Testis (tissue), 2 donors: ENCODE measurements around the gene IL32.

Experiments
- POLR2A ChIP-seq: fragments of 450-650 bp; IDR thresholded peaks from one replicate; pipeline ENCODE4 v1.6.1; 2017; ENCODE audit warnings: antibody characterized with exemption, mild to moderate bottlenecking, moderate library complexity
- TF ChIP-seq, protein P1 (sequence below), 3 experiments: fragments of 450-650 bp in 2 of 3; fragments of 200-600 bp in 1 of 3; sonication (generic) in 1 of 3; IDR thresholded peaks; one replicate each; pipeline ENCODE4 v1.5.1; 2016 to 2019; ENCODE audit warnings: antibody characterized with exemption in 3 of 3, mild to moderate bottlenecking in 2 of 3, moderate library complexity in 1 of 3

DNA sequence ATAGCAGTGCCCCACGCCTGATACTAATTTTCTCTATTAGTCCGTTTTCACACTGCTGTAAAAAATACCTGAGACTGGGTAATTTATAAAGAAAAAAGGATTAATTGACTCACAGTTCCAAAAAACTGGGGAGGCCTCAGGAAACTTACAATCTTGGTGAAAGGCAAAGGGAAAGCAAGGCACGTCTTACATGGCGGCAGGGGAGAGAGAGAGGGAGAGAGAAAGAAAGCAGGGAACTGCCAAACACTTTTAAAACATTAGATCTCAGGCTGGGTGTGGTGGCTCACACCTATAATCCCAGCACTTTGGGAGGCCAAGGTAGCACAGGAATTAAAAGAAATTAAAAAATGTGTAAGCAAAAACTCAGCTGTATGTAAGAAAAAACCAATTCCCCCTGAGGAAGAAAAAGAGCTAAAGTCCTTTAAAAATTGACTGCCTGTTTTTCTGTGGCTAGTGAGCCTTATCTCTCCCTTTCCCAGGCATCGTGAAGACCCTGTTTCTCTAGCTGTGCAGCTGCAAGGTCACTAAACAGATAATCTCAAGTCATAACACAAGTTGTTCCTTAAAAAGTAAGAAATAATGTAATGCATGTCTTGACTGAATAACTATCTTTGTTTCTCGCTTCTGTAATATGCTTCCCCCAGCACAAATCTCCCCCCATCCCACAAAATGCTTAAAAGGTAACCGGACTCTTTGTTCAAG is 19.7 kb downstream of the IL32 start:
- no peak for TF ChIP-seq POLR2A
- TF ChIP-seq, protein P1, sequence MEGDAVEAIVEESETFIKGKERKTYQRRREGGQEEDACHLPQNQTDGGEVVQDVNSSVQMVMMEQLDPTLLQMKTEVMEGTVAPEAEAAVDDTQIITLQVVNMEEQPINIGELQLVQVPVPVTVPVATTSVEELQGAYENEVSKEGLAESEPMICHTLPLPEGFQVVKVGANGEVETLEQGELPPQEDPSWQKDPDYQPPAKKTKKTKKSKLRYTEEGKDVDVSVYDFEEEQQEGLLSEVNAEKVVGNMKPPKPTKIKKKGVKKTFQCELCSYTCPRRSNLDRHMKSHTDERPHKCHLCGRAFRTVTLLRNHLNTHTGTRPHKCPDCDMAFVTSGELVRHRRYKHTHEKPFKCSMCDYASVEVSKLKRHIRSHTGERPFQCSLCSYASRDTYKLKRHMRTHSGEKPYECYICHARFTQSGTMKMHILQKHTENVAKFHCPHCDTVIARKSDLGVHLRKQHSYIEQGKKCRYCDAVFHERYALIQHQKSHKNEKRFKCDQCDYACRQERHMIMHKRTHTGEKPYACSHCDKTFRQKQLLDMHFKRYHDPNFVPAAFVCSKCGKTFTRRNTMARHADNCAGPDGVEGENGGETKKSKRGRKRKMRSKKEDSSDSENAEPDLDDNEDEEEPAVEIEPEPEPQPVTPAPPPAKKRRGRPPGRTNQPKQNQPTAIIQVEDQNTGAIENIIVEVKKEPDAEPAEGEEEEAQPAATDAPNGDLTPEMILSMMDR (IDR thresholded peaks at IDR 0.05), result no peak
